ENCODE data around the gene IGFBPL1. TPM values are rescaled to one million over a fixed set of nuclear protein-coding genes. Genes with fewer than 3 reads are reported as not detected.

The IGFBPL1 gene
- total RNA-seq, 1 donor from 2014 or later = 0.87 TPM

DNA sequence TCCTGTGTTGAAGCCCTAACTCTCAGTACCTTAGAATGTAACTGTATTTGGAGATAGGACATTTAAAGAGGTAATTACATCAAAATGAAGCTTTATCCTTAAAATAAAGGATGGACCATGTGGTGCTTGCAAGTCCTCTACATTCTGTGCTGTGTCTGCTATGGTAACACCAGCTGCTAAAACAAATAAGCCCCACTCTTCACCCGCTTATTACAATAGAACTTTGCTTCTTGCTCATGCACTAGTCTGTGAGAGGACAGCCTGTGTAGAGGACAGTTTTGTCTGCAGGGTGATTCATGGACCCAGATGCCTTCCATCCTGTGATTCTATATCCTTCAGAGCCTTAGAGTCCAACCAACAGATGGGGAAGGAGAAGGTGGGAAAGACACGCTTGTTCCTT lies 12.5 kb upstream of the IGFBPL1 start:
- Histone ChIP-seq H3K27ac (no peak overlapping the region), H3K36me3 (no peaks in the 10 kb centered on the region), H3K9me3 (no peaks in the 10 kb centered on the region), H3K27me3 (no peaks in the 10 kb centered on the region), H3K4me3 (no peak overlapping the region), H3K4me1 (no peaks in the 10 kb centered on the region)
- TF ChIP-seq, protein P1, sequence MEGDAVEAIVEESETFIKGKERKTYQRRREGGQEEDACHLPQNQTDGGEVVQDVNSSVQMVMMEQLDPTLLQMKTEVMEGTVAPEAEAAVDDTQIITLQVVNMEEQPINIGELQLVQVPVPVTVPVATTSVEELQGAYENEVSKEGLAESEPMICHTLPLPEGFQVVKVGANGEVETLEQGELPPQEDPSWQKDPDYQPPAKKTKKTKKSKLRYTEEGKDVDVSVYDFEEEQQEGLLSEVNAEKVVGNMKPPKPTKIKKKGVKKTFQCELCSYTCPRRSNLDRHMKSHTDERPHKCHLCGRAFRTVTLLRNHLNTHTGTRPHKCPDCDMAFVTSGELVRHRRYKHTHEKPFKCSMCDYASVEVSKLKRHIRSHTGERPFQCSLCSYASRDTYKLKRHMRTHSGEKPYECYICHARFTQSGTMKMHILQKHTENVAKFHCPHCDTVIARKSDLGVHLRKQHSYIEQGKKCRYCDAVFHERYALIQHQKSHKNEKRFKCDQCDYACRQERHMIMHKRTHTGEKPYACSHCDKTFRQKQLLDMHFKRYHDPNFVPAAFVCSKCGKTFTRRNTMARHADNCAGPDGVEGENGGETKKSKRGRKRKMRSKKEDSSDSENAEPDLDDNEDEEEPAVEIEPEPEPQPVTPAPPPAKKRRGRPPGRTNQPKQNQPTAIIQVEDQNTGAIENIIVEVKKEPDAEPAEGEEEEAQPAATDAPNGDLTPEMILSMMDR (IDR thresholded peaks at IDR 0.05) = no peak
- ATAC-seq (no peak), DNase-seq (no peak)
- intact Hi-C loops (cut with DNase I) = no loop called here

DNA sequence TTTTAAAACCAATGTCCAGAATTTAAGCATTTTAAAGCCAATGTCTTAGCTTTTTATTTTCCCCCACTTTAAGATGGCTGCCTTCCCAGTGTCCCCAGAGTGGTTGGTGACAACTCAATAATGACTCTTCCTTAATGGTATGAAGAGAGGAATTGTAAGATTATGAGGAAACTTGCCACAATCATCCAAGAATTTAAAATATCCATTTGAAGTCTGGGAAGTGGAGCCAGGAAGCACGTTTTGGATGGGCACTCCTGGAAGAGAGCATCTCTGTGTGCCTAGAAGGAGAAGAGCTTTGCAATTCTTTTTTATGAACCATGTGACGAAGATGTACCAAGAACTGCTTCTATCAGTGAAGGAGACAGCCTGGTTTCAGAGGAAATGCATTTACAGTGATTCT lies 11.3 kb upstream of the IGFBPL1 start:
- TF ChIP-seq, protein P1 (IDR thresholded peaks at IDR 0.05) = no peak
- no peaks in the 10 kb centered on the region for H3K9me3 ChIP-seq
- H3K27me3 ChIP-seq = no peaks in the 10 kb centered on the region
- H3K4me3 ChIP-seq = no peak overlapping the region
- no peak overlapping the region for H3K27ac ChIP-seq
- DNase-seq = no peak
- H3K4me1 ChIP-seq = no peaks in the 10 kb centered on the region
- intact Hi-C loops (cut with DNase I) = no loop called here
- no peak for ATAC-seq
- no peaks in the 10 kb centered on the region for H3K36me3 ChIP-seq

DNA sequence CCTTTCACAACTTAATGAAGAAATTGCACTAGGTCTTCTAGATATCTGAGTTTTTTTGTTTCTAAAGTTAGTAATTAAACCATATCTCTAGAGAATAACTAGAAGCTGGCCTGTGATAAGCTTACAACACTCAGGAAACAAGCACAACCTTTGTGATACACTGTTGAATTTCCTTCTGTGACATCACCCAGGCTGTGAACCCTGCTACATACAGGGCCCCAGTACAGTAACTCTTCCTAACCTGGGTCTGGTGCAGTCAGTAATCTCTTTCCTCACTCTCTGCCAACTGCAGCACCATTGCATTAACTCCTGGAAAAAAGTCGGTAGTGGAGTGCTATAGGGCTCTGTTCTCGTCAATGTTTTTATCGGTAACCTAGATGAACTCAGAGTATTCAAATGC lies 10.6 kb upstream of the IGFBPL1 start:
- DNase-seq = no peak
- TF ChIP-seq, protein P1 (IDR thresholded peaks at IDR 0.05) = no peak
- Histone ChIP-seq H3K27me3 (no peaks in the 10 kb centered on the region), H3K4me3 (no peak overlapping the region), H3K36me3 (no peaks in the 10 kb centered on the region), H3K9me3 (no peaks in the 10 kb centered on the region), H3K4me1 (no peaks in the 10 kb centered on the region), H3K27ac (no peak overlapping the region)
- no peak for ATAC-seq
- intact Hi-C loops (cut with DNase I) = no loop called here

GRCh38 chr9:38434365-38434764 lies 10.1 kb upstream of the IGFBPL1 start:
- no peaks in the 10 kb centered on the region for H3K9me3 ChIP-seq
- no peak overlapping the region for H3K4me3 ChIP-seq
- no peaks in the 10 kb centered on the region for H3K27me3 ChIP-seq
- intact Hi-C loops (cut with DNase I) = no loop called here
- no peaks in the 10 kb centered on the region for H3K4me1 ChIP-seq
- H3K27ac ChIP-seq = no peak overlapping the region
- no peaks in the 10 kb centered on the region for H3K36me3 ChIP-seq
- TF ChIP-seq, protein P1 (IDR thresholded peaks at IDR 0.05) = no peak
- DNase-seq (no peak), ATAC-seq (no peak)

DNA sequence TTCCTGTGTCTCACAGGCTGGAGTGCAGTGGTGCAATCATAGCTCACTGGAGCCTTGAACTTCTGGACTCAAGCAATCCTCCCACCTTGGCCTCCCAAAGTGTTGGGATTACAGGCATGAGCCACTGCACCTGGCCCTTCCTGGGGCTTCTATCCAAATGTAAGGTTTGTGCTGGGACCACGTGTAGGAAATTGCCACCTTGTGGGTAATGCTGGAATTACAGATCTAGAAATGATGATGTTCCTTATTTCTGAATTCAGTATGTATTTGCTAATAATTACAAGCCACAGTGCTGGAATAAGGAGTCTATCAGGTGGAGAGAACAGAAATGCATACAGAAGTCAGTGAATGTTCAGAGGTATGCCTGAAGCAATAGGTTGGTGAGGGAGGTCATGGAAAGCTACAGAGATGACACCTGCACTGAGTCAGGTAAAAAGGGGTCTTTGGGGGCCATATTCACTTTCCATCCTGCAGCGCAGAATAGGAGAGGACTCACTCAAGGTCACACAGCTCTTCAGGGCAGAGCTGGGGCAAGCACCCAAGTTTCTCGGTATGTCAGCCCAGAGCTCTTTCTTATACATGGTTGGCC lies 8.8 kb upstream of the IGFBPL1 start:
- no peak overlapping the region for H3K27ac ChIP-seq
- intact Hi-C loops (cut with DNase I) = no loop called here
- no peaks in the 10 kb centered on the region for H3K9me3 ChIP-seq
- ATAC-seq (peak; percentile 58), DNase-seq (no peak)
- TF ChIP-seq, protein P1 (IDR thresholded peaks at IDR 0.05) = peak; percentile 69
- H3K27me3 ChIP-seq = no peaks in the 10 kb centered on the region
- H3K4me3 ChIP-seq = no peak overlapping the region
- H3K4me1 ChIP-seq = no peaks in the 10 kb centered on the region
- H3K36me3 ChIP-seq = no peaks in the 10 kb centered on the region

DNA sequence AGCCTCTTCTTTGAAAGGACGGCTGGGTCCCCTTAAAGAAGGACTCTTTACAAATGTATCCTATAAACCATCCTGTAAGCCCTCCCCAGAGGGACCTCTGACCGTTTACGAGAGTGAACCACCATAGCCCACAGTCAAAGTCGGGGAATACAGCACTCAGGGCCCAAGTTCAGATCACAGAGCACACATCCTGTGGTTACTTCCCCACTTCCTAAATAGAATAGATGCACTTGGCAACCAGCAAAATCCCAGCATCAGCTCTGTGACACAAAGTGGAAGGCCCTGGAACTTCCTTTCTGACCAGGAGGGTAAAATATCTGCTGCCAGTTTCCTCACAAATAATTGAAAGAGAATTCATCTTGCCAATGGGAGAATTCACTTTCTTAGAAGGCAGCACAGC lies 6.9 kb upstream of the IGFBPL1 start:
- intact Hi-C loops (cut with DNase I) = no loop called here
- Histone ChIP-seq H3K36me3 (no peaks in the 10 kb centered on the region), H3K27ac (no peak overlapping the region), H3K27me3 (peaks cover 4% of the 10 kb centered on the region), H3K4me3 (no peak overlapping the region), H3K9me3 (no peaks in the 10 kb centered on the region), H3K4me1 (no peaks in the 10 kb centered on the region)
- ATAC-seq (no peak), DNase-seq (no peak)
- TF ChIP-seq, protein P1 (IDR thresholded peaks at IDR 0.05) = no peak
